Stimulated activated CD4-positive, alpha-beta T cell treated with anti-CD3 and anti-CD28 coated beads, Interleukin-1b, Interleukin-23, amount 100 ng/mL, for 48 hours (primary cell): Measurements from ENCODE around the gene LMNTD2.
A peak's percentile ranks its signal among the peaks of the same experiment; 100 is the strongest.
"Not testable (repeated sequence)": the region's sequence is repeated elsewhere in the genome, so short reads cannot be mapped to it uniquely, and the experiment has no call there.

Experiments
- DNase-seq: peaks from one replicate; pipeline ENCODE4 v3.0.0-alpha.2; 2020

The LMNTD2 gene

DNA sequence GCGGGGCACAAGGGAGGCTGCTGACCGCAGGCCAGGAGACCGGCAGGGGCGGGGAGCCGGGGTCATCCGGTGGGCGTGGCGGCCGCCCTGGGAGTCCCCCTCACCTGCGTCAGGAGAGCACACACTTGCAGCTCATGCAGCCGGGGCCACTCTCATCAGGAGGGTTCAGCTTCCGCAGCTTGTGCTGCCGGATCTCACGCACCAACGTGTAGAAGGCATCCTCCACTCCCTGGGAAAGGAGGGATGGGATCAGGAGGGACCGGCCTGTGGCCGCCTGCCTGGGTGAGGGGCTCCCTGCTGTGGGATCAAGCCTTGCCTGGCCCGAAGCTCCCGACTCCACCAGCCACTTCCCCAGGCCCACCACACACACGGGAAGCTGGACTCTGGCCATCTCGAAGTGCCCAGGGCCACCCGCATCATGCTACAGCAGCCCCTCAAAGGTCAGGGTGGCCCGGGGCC is 28.0 kb downstream of the LMNTD2 start:
- DNase-seq = no peak

- DNase-seq = no peak
These were observed 28.5 kb downstream of the LMNTD2 start for GRCh38 chr11:531919-532526.

- no peak for DNase-seq
These were observed 29.3 kb downstream of the LMNTD2 start for GRCh38 chr11:530960-531831.

DNA sequence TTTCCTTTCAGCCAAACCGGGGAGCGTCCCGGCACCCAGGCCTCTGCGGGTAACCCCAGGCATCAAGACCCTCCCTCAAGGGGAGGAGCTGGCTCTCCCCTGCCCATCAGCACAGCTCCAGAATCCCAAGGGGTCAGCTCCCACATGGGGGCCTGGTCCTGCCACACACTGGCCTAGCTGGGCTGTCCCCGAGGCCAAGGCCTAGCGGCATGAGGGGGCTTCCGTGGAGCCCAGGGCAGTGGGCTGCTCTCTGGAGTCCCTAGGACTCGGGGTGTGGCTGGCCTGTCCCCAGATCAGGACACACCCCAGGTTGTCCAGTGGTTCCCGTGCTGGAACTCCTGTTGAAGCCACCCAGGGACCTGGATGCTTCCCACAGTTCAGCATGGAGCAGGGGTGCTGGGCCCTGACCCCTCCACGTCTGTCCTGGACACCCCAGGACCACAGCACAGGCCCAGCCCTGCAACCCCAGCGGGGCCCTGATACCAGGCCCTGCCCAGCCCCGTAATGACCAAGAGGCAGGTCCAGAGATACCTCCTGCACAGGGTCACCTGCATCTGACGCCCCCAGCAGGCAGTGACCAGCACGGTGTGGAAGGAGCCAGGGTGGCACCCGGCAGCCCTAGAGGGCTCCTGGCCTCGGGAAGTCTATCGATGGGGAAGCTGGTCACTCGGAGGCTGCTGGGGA is 30.7 kb downstream of the LMNTD2 start:
- no peak for DNase-seq

DNA sequence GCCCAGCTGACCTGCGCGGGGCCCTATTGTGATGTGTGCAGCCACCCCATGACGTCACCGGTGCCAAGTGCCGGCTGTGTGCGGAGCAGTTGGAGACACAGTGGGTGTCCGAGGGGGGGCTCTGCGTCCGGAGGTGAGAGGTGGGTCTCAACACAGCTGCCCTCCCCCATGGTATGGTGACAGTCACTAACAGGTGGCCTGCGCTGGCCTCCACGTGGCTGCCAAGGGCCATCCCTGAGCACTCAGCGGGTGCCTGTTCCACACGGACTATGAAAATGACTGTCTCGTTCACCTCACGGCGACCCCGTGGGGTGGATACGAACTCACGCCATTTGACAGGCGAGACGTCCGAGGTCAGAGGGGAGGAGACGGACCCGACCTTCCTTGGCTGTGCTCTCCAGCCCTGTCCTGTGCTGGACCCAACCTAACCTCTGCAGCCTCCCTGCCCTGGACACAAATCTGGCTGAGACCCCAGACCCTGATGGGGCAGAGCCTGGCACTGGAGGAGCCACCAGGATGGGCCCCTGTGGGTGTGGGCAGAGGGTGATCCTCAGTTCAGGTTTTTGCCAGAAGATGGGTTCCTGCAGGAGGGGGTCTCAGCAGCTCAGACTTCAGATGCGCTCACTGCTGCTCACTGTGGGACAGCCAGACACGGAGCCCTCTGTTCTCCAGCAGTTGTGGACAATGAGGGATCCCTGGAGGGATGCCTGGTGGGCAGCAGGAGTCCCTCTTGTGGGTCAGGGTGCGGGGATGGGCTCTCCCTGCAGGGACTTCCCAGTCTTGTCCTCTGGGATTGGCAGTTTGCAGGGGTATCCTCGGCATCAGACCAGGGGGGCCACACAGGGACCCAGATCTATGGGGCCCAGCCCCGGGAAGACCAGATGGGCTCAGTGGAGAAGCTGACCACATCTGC is 31.5 kb downstream of the LMNTD2 start:
- no peak for DNase-seq

DNA sequence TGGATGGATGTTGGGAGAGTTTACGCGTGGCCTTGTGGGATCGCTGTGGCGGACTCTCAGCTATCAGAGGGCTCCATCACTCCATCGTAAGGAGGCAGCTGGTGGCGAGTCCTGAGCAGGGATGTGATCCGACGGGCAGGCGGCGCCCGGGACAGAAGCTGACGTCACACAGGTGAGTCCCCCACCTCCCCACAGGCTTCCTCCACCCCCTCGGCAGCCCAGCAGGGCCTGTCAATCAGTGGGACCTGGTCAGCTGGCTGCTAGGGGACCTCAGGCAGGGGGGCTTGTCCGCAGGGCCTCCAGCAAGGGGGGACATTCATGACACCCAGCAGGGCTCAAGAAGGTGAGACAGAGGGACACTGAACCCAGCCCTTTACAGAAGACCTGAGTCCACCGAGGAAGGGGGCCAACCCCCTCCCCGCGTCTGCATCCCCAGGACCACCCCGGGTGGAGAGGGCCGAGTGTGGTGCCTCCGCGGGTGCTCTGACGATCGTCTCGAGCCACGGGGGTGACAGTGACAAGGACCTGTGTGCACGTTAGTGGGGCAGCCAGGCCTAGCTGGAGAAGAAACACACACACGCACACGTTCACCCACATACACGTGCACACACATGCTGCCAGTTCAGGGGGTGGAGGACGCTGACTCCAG is 32.2 kb downstream of the LMNTD2 start:
- DNase-seq = no peak

GRCh38 chr11:526192-526591 is 34.3 kb downstream of the LMNTD2 start:
- DNase-seq = no peak

GRCh38 chr11:521177-521688 is 39.3 kb downstream of the LMNTD2 start:
- no peak for DNase-seq

- no peak for DNase-seq
These were observed 39.9 kb downstream of the LMNTD2 start for GRCh38 chr11:520428-521176.

DNA sequence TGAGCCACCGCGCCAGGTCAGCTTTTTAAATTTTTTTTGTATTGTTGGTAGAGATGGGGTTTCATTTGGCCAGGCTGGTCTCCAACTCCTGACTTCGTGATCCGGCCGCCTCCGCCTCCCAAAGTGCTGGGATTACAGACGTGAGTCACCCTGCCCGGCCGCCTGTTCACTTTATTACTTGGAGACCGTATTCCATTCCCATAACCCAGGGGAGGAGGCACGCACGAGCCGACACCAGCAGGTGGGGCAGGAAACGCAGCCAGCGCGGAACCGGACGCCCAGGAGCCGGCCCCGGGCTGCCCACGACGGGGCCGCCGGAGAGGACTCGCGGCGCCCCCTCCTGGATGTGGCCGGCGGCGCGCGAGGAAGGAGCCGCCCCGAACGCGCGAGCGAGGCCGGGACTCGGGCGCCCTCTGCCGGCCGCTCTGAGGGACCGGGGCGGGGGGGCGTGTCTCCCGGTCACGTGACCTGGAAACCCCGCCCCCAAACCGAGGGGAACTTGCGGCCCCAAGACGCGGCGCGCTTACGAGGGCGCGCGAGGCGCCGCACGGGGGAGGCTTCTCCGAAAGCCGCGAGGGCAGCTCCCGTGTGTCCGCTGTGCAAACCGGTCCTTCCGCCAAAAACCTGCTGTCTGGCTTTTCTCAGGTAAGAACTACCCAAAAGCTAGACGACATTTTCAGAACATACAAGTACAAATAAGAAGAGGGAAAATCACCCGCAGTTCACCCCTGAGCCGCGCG is 41.9 kb downstream of the LMNTD2 start:
- DNase-seq = peak; percentile 89

GRCh38 chr11:516918-517685 is 43.4 kb downstream of the LMNTD2 start:
- not testable (repeated sequence) for DNase-seq

DNA sequence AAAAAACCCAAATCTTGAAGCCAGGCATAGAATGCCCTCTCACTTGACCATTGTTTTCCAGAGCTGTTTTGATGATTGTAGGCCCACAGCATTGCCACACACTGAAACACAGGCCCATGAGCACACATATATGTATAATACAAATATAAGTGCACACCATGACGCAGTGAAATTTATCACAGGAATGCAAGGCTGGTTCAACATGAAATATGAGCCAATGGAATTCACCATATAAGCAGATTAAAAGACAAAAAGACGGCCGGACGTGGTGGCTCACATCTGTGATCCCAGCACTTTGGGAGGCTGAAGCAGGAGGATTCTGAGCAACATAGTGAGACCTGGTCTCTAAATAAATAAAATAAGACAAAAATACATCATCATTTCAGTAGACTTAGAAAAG is 44.1 kb downstream of the LMNTD2 start:
- no peak for DNase-seq

- DNase-seq = no peak
These were observed 45.4 kb downstream of the LMNTD2 start for GRCh38 chr11:515131-515530.

DNA sequence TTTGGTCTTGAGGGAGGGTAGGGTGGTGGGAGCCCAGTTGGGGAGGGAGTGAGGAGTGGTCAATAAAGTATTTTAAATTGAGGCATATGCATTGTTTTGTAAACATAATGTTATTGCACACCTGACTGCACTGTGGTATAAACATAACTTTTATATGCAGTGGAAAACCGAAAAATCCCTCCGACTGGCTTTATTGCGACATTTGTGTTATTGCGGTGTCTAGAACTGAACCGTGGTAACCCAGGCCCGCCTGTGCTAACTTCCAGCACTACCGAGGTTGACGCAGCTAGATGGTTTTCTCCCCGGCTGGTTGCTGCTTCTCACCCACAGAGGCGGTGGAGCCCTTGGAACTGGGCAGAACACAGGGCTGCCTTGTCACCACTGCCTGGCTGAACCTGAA is 45.9 kb downstream of the LMNTD2 start:
- no peak for DNase-seq

DNA sequence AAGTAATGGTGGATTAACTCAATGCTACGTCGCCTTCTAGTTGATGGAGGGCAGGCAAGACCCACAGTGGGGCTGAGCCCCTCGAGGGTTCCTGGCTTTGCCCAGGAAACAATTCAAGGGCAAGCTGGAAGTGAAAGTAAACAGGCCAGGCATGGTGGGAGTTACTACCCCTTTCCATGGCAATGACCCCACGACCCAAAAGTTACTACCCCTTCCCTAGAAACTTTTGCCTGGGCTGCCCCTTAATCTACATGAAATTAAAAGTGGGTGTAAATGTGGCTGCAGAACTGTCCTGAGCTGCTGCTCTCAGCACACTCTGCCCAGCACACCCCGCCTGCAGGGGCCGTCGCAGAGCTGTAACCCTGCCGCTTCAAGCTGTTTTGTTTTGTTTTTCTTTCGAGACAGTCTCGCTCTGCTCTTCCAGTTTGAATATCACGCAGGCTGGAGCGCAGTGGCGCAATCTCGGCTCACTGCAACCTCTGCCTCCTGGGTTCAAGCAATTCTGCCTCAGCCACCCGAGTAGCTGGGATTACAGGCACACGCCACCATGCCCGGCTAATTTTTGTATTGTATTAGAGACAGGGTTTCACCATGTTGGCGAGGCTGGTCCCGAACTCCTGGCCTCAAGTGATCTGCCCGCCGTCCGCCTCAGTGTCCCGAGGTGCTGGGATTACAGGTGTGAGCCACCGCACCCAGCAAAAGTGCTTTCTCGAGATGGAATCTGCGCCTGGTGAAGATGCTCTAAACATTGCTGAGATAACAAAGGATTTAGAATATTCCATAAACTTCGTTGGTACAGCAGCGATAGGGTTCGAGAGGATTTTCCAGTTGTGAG is 47.6 kb downstream of the LMNTD2 start:
- DNase-seq = no peak

DNA sequence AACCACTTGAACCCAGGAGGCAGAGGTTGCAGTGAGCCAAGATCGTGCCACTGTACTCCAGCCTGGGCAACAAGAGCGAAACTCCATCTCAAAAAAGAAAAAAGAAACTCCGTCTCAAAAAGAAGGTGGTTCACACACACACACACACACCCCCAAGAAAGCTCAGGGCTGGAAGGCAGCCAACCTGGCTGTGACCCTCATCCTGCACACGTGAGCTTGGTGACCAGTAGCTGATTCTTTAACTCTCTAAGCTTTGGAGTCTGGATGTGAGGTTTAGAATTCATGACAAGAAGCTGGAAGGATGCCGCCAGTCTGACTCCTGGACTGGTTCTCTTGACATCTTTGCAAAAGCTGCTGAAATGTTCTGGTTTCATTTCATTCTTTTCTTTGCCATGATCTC is 51.6 kb downstream of the LMNTD2 start:
- no peak for DNase-seq

DNA sequence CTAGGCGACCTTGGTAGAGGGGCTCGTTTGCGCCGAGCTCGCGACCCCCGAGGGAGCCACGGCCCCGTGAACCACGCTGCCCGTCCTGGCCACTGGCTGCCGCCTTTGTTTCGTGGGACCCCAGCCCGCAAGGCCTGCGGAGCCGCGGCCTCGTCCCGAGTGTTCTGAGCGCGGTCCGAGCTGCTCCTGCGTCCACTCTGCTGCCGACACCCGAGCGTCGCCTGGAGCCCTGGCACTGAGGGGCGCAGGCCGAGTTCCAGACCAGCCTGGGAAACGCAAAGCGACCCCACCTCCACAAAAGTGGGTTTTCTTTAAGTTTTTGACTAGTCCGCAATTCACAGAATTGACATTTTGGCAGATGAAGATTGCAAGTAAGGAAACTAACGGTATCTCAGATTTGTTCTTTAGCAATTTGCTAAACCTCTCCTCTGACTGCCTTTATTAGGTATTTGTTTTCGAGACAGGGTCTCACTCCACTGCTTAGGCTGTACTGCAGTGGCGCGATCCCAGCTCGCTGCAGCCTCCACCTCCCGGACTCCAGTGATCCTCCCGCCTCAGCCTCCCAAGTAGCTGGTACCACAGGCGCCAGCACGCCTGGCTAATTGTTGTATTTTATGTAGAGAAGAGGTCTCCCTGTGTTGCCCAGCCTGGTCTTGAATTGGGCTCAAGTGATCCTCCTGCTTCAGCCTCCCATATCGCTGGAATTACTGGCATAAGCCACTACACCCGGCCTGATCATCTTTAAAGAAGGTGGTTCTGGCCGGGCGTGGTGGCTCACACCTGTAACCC is 52.6 kb downstream of the LMNTD2 start:
- no peak for DNase-seq
